HepG2 (cell line): ENCODE data around the gene DNAJC8. TPM values are rescaled to one million over a fixed set of nuclear protein-coding genes. Genes with fewer than 3 reads are reported as not detected.
A peak's percentile ranks its signal among the peaks of the same experiment; 100 is the strongest.

Source experiments
- ATAD3A ChIP-seq: sonication (generic); formaldehyde crosslinking; IDR thresholded peaks from 2 replicates; pipeline ENCODE4 v1.4.0; 2020; ENCODE audit warnings: missing genetic modification reagents
- BCL6 ChIP-seq: IDR thresholded peaks from 2 replicates; pipeline ENCODE4 v1.6.1; 2016; ENCODE audit warnings: missing genetic modification reagents, missing compliant biosample characterization
- DMAP1 ChIP-seq: IDR thresholded peaks from 2 replicates; pipeline ENCODE4 v1.6.1; 2016
- DNMT3B ChIP-seq: conservative IDR thresholded peaks from 2 replicates; pipeline ENCODE4 v1.6.1; 2016; ENCODE audit warnings: missing biosample characterization, control low read depth
- IRF2 ChIP-seq: IDR thresholded peaks from 2 replicates; pipeline ENCODE4 v1.6.1; 2018; ENCODE audit warnings: missing genetic modification reagents, missing compliant biosample characterization
- IRX3 ChIP-seq: sonication (generic); formaldehyde crosslinking; IDR thresholded peaks from 2 replicates; pipeline ENCODE4 v1.8.1; 2023; ENCODE audit warnings: mild to moderate bottlenecking, low read depth, missing genetic modification reagents, borderline replicate concordance
- KLF6 ChIP-seq: IDR thresholded peaks from 2 replicates; pipeline ENCODE4 v1.8.0; 2016; ENCODE audit warnings: missing biosample characterization, missing genetic modification reagents
- MED13 ChIP-seq: sonication (generic); formaldehyde crosslinking; IDR thresholded peaks from 2 replicates; pipeline ENCODE4 v1.5.0; 2020; ENCODE audit warnings: missing genetic modification reagents
- MIXL1 ChIP-seq: IDR thresholded peaks from 2 replicates; pipeline ENCODE4 v1.6.1; 2016
- SIN3A ChIP-seq: IDR thresholded peaks from 2 replicates; pipeline ENCODE4 v1.6.1; 2011; ENCODE audit warnings: low read depth, mild to moderate bottlenecking, control low read depth, low read length, borderline replicate concordance
- SMAD3 ChIP-seq: sonication (generic); formaldehyde crosslinking; IDR thresholded peaks from 2 replicates; pipeline ENCODE4 v1.4.0; 2020; ENCODE audit warnings: missing genetic modification reagents
- SP1 ChIP-seq, 2 experiments: fragments of 450-650 bp in 1 of 2; sonication (generic) in 1 of 2; formaldehyde crosslinking in 1 of 2; IDR thresholded peaks; 2 replicates each; pipeline versions ENCODE4 v1.4.0 to v1.6.1; 2016 to 2020; ENCODE audit warnings: missing genetic modification reagents in 1 of 2
- U2AF1 ChIP-seq: fragments of 200-400 bp; formaldehyde crosslinking; optimal IDR thresholded peaks from 2 replicates; pipeline ENCODE3; 2017; ENCODE audit warnings: mild to moderate bottlenecking, low read depth, low read length
- ZNF224 ChIP-seq: sonication (generic); formaldehyde crosslinking; IDR thresholded peaks from 2 replicates; pipeline ENCODE4 v1.5.0; 2020; ENCODE audit warnings: mild to moderate bottlenecking, missing genetic modification reagents
- ZNF282 ChIP-seq: fragments of 450-650 bp; IDR thresholded peaks from 2 replicates; pipeline ENCODE4 v1.6.1; 2018; ENCODE audit not compliant: partially characterized antibody
- ZNF3 ChIP-seq: IDR thresholded peaks from 2 replicates; pipeline ENCODE4 v1.7.0; 2017; ENCODE audit warnings: inconsistent platforms
- ZNF382 ChIP-seq: sonication (generic); formaldehyde crosslinking; IDR thresholded peaks from 2 replicates; pipeline ENCODE4 v1.5.0; 2020; ENCODE audit warnings: missing genetic modification reagents, mild to moderate bottlenecking, borderline replicate concordance
- ZSCAN20 ChIP-seq: sonication (generic); formaldehyde crosslinking; IDR thresholded peaks from 2 replicates; pipeline ENCODE4 v1.4.0; 2020; ENCODE audit warnings: missing genetic modification reagents, mild to moderate bottlenecking, borderline replicate concordance
- ZZZ3 ChIP-seq: sonication (generic); formaldehyde crosslinking; IDR thresholded peaks from 2 replicates; pipeline ENCODE4 v1.4.0; 2020; ENCODE audit warnings: missing genetic modification reagents, mild to moderate bottlenecking, borderline replicate concordance
- polyA plus RNA-seq, 8 experiments: library from polyadenylated mRNA; depleted of rRNA in 3 of 8; stranded (reverse) in 7 of 8; unstranded in 1 of 8; fragments of >200 nt; fragmentation: Illumina TruSeq in 4 of 8; extraction: Trizol in 4 of 8; gene quantifications; 2 replicates each; pipeline versions ENCODE4 v1.2.1 to v1.2.3, GENCODE V29; 2011 to 2016; ENCODE audit warnings: low read depth in 4 of 8, missing spikeins in 1 of 8, mixed read lengths in 1 of 8; ENCODE audit not compliant: insufficient read depth in 1 of 8
- total RNA-seq, 5 experiments: library from RNA; depleted of rRNA; stranded (reverse); fragments of >200 nt; fragmentation: Illumina TruSeq; extraction: Trizol; gene quantifications; 2 replicates each; pipeline ENCODE4 v1.2.3, GENCODE V29; 2016; ENCODE audit warnings: low read depth in 1 of 5
- TF ChIP-seq, protein P1 (sequence below): IDR thresholded peaks from 2 replicates; pipeline ENCODE4 v1.6.1; 2016; ENCODE audit warnings: low read depth, missing genetic modification reagents, missing compliant biosample characterization
- TF ChIP-seq, protein P2 (sequence below): IDR thresholded peaks from 2 replicates; pipeline ENCODE4 v1.6.1; 2016; ENCODE audit warnings: missing genetic modification reagents, missing compliant biosample characterization
- TF ChIP-seq, protein P3 (sequence below): sonication (generic); formaldehyde crosslinking; IDR thresholded peaks from 2 replicates; pipeline ENCODE4 v1.4.0; 2020; ENCODE audit warnings: missing genetic modification reagents
- TF ChIP-seq, protein P4 (sequence below): IDR thresholded peaks from 2 replicates; pipeline ENCODE4 v1.6.1; 2016; ENCODE audit warnings: mild to moderate bottlenecking, missing biosample characterization, missing genetic modification reagents

Gene DNAJC8
- total and polyA plus RNA-seq, 2 of the 13 experiments (the other 11 are each of a cell fraction or from before 2014, with no cell fraction given), result 54.5 to 126 TPM

DNA sequence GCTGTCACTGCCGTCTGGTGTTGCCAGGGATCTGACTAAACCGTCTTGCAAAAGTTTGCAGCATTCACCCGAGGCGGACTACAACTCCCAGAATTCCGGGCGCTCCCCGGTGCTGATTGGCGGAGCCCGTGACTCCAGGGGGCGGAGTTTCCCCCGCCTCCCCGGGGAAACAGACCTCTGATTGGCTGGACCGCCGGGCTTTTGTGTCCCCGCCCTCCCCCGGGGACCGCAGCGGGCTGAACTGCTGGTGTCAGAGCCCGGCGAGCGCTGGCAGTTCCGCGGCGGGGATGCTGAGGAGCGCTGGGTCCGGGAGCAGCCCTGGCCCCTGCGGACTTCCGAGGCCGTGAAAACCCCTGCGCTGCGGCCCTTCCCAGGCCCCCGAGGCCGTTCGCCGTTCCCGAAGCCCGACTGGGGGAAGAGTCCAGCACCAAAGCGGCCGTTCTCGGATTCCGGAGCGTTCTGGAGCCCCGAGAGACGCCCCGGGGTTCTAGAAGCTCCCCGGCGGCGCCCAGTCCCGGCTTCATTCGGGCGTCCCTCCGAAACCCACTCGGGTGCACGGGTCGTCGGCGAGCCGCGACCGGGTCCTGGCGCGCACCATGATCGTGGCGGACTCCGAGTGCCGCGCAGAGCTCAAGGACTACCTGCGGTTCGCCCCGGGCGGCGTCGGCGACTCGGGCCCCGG is 26.6 kb upstream of the DNAJC8 start, which contains the start of gene SESN2 (continued):
- TF ChIP-seq, protein P1, sequence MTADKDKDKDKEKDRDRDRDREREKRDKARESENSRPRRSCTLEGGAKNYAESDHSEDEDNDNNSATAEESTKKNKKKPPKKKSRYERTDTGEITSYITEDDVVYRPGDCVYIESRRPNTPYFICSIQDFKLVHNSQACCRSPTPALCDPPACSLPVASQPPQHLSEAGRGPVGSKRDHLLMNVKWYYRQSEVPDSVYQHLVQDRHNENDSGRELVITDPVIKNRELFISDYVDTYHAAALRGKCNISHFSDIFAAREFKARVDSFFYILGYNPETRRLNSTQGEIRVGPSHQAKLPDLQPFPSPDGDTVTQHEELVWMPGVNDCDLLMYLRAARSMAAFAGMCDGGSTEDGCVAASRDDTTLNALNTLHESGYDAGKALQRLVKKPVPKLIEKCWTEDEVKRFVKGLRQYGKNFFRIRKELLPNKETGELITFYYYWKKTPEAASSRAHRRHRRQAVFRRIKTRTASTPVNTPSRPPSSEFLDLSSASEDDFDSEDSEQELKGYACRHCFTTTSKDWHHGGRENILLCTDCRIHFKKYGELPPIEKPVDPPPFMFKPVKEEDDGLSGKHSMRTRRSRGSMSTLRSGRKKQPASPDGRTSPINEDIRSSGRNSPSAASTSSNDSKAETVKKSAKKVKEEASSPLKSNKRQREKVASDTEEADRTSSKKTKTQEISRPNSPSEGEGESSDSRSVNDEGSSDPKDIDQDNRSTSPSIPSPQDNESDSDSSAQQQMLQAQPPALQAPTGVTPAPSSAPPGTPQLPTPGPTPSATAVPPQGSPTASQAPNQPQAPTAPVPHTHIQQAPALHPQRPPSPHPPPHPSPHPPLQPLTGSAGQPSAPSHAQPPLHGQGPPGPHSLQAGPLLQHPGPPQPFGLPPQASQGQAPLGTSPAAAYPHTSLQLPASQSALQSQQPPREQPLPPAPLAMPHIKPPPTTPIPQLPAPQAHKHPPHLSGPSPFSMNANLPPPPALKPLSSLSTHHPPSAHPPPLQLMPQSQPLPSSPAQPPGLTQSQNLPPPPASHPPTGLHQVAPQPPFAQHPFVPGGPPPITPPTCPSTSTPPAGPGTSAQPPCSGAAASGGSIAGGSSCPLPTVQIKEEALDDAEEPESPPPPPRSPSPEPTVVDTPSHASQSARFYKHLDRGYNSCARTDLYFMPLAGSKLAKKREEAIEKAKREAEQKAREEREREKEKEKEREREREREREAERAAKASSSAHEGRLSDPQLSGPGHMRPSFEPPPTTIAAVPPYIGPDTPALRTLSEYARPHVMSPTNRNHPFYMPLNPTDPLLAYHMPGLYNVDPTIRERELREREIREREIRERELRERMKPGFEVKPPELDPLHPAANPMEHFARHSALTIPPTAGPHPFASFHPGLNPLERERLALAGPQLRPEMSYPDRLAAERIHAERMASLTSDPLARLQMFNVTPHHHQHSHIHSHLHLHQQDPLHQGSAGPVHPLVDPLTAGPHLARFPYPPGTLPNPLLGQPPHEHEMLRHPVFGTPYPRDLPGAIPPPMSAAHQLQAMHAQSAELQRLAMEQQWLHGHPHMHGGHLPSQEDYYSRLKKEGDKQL, result 0 out of 2 replicates have a peak, but pooled peaks have one; percentile 15
- TF ChIP-seq ZNF382 (CRISPR knock-in tag) (no peak), MIXL1 (CRISPR knock-in tag) (no peak), ZNF282 (no peak), U2AF1 (peak; percentile 37), IRF2 (no peak; the same call in 1 of the 2 replicates), ZZZ3 (CRISPR knock-in tag) (no peak), DNMT3B (peak; percentile 68; the same call in 1 of the 2 replicates), SMAD3 (CRISPR knock-in tag) (no peak), SP1 (IDR thresholded peaks at IDR 0.05) (no peak), SP1 (CRISPR knock-in tag; IDR thresholded peaks at IDR 0.05) (peak; percentile 29; the same call in 1 of the 2 replicates), SIN3A (peak; percentile 83; the same call in 1 of the 2 replicates), ZNF224 (peak; percentile 90), ZNF3 (no peak), ZSCAN20 (CRISPR knock-in tag) (0 out of 2 replicates have a peak, but pooled peaks have one; percentile 79), MED13 (CRISPR knock-in tag) (no peak), ATAD3A (CRISPR knock-in tag) (no peak), KLF6 (CRISPR knock-in tag) (peak; percentile 61; the same call in 1 of the 2 replicates), DMAP1 (CRISPR knock-in tag) (no peak), BCL6 (CRISPR knock-in tag) (no peak; the same call in 1 of the 2 replicates), IRX3 (no peak)
- TF ChIP-seq, protein P2, sequence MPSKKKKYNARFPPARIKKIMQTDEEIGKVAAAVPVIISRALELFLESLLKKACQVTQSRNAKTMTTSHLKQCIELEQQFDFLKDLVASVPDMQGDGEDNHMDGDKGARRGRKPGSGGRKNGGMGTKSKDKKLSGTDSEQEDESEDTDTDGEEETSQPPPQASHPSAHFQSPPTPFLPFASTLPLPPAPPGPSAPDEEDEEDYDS (CRISPR knock-in tag), result peak; percentile 90
- TF ChIP-seq, protein P3, sequence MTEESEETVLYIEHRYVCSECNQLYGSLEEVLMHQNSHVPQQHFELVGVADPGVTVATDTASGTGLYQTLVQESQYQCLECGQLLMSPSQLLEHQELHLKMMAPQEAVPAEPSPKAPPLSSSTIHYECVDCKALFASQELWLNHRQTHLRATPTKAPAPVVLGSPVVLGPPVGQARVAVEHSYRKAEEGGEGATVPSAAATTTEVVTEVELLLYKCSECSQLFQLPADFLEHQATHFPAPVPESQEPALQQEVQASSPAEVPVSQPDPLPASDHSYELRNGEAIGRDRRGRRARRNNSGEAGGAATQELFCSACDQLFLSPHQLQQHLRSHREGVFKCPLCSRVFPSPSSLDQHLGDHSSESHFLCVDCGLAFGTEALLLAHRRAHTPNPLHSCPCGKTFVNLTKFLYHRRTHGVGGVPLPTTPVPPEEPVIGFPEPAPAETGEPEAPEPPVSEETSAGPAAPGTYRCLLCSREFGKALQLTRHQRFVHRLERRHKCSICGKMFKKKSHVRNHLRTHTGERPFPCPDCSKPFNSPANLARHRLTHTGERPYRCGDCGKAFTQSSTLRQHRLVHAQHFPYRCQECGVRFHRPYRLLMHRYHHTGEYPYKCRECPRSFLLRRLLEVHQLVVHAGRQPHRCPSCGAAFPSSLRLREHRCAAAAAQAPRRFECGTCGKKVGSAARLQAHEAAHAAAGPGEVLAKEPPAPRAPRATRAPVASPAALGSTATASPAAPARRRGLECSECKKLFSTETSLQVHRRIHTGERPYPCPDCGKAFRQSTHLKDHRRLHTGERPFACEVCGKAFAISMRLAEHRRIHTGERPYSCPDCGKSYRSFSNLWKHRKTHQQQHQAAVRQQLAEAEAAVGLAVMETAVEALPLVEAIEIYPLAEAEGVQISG (CRISPR knock-in tag), result peak; percentile 62
- TF ChIP-seq, protein P4, sequence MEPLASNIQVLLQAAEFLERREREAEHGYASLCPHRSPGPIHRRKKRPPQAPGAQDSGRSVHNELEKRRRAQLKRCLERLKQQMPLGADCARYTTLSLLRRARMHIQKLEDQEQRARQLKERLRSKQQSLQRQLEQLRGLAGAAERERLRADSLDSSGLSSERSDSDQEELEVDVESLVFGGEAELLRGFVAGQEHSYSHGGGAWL, result peak; percentile 63; the same call in 1 of the 2 replicates
